ENCODE data around the gene IFI44.

IFI44 gene

GRCh38 chr1:78658901-78659300, 9.3 kb downstream of the IFI44 start:
- Histone ChIP-seq H3K4me2 (ENCODE audit: insufficient read depth, low read length, poor library complexity, severe bottlenecking) (no peak overlapping the region), H3K36me3 (replicated peaks in 1 of 2; ENCODE audit: control insufficient read depth in 2 of 2, insufficient read depth in 2 of 2, low read length in 2 of 2) (no peaks in the 10 kb centered on the region), H3K18ac (ENCODE audit: low read length) (no peak overlapping the region), H3K4me1 (ENCODE audit: control insufficient read depth in 2 of 2, insufficient read depth in 1 of 2, low read depth in 1 of 2, low read length in 2 of 2) (no peaks in the 10 kb centered on the region), H2BK120ac (ENCODE audit: low read depth, low read length) (no peak overlapping the region), H4K91ac (ENCODE audit: low read depth, low read length, poor library complexity) (no peak overlapping the region), H3K14ac (ENCODE audit: low read length) (no peak overlapping the region), H2BK12ac (ENCODE audit: low read length) (no peak overlapping the region), H4K8ac (ENCODE audit: low read depth, low read length) (no peak overlapping the region), H2BK15ac (ENCODE audit: low read length) (no peak overlapping the region), H3K27me3 (ENCODE audit: control insufficient read depth in 3 of 3, insufficient read depth in 3 of 3, low read depth in 1 of 3, low read length in 3 of 3) (no peaks in the 10 kb centered on the region), H2AK5ac (ENCODE audit: low read depth, low read length) (no peak overlapping the region), H2BK5ac (ENCODE audit: low read length) (no peak overlapping the region), H2AFZ (ENCODE audit: low read length) (no peak overlapping the region), H3K79me1 (ENCODE audit: low read depth, low read length) (no peaks in the 10 kb centered on the region), H3K23ac (ENCODE audit: low read depth, low read length, poor library complexity) (no peak overlapping the region), H3K27ac (replicated peaks; ENCODE audit: low read length) (no peak overlapping the region), H3K9me3 (replicated peaks in 1 of 2; ENCODE audit: control insufficient read depth in 2 of 2, insufficient read depth in 1 of 2, low read depth in 1 of 2, low read length in 2 of 2) (no peaks in the 10 kb centered on the region), H3K4me3 (ENCODE audit: low read length in 2 of 2) (no peak overlapping the region), H3K4ac (ENCODE audit: low read length) (no peak overlapping the region), H3K9ac (ENCODE audit: low read depth, low read length, poor library complexity) (no peak overlapping the region)
- DNase-seq (ENCODE audit: low spot score): no peak
- WGBS, 2 donors (ENCODE audit: extremely low coverage in 2 of 2, insufficient read length in 2 of 2, insufficient replicate concordance in 1 of 2): no CpG with 5 or more reads among the region's 1 CpG

- Histone ChIP-seq H3K4me3 (ENCODE audit: low read length in 2 of 2) (no peak overlapping the region), H3K18ac (ENCODE audit: low read length) (no peak overlapping the region), H2AK5ac (ENCODE audit: low read depth, low read length) (no peak overlapping the region), H3K9me3 (replicated peaks in 1 of 2; ENCODE audit: control insufficient read depth in 2 of 2, insufficient read depth in 1 of 2, low read depth in 1 of 2, low read length in 2 of 2) (no peaks in the 10 kb centered on the region), H3K9ac (ENCODE audit: low read depth, low read length, poor library complexity) (no peak overlapping the region), H4K91ac (ENCODE audit: low read depth, low read length, poor library complexity) (no peak overlapping the region), H2AFZ (ENCODE audit: low read length) (no peak overlapping the region), H2BK120ac (ENCODE audit: low read depth, low read length) (no peak overlapping the region), H3K27me3 (ENCODE audit: control insufficient read depth in 3 of 3, insufficient read depth in 3 of 3, low read depth in 1 of 3, low read length in 3 of 3) (no peaks in the 10 kb centered on the region), H4K8ac (ENCODE audit: low read depth, low read length) (no peak overlapping the region), H3K4me1 (ENCODE audit: control insufficient read depth in 2 of 2, insufficient read depth in 1 of 2, low read depth in 1 of 2, low read length in 2 of 2) (no peaks in the 10 kb centered on the region), H3K4ac (ENCODE audit: low read length) (no peak overlapping the region), H3K36me3 (replicated peaks in 1 of 2; ENCODE audit: control insufficient read depth in 2 of 2, insufficient read depth in 2 of 2, low read length in 2 of 2) (no peaks in the 10 kb centered on the region), H3K79me1 (ENCODE audit: low read depth, low read length) (no peaks in the 10 kb centered on the region), H2BK15ac (ENCODE audit: low read length) (no peak overlapping the region), H3K27ac (replicated peaks; ENCODE audit: low read length) (no peak overlapping the region), H2BK5ac (ENCODE audit: low read length) (no peak overlapping the region), H3K4me2 (ENCODE audit: insufficient read depth, low read length, poor library complexity, severe bottlenecking) (no peak overlapping the region), H3K14ac (ENCODE audit: low read length) (no peak overlapping the region), H2BK12ac (ENCODE audit: low read length) (no peak overlapping the region), H3K23ac (ENCODE audit: low read depth, low read length, poor library complexity) (no peak overlapping the region)
- WGBS, 2 donors (ENCODE audit: extremely low coverage in 2 of 2, insufficient read length in 2 of 2, insufficient replicate concordance in 1 of 2): no CpG with 5 or more reads among the region's 2 CpGs
- DNase-seq (ENCODE audit: low spot score): no peak
Observed at GRCh38 chr1:78663923-78664322, 14.3 kb downstream of the IFI44 start.

- DNase-seq (ENCODE audit: low spot score): no peak
- Histone ChIP-seq H3K4me2 (ENCODE audit: insufficient read depth, low read length, poor library complexity, severe bottlenecking) (no peak overlapping the region), H3K9ac (ENCODE audit: low read depth, low read length, poor library complexity) (no peak overlapping the region)
Observed at GRCh38 chr1:78664763-78665162, 15.1 kb downstream of the IFI44 start.

GRCh38 chr1:78665809-78666208, 16.2 kb downstream of the IFI44 start:
- no peak overlapping the region for H4K8ac ChIP-seq (ENCODE audit: low read depth, low read length)
- no peak overlapping the region for H3K14ac ChIP-seq (ENCODE audit: low read length)
- H3K27me3 ChIP-seq (ENCODE audit: control insufficient read depth in 3 of 3, insufficient read depth in 3 of 3, low read depth in 1 of 3, low read length in 3 of 3): no peaks in the 10 kb centered on the region
- no peak overlapping the region for H3K27ac ChIP-seq (replicated peaks; ENCODE audit: low read length)
- H3K79me1 ChIP-seq (ENCODE audit: low read depth, low read length): no peaks in the 10 kb centered on the region
- H3K9ac ChIP-seq (ENCODE audit: low read depth, low read length, poor library complexity): no peak overlapping the region
- no peak overlapping the region for H2BK5ac ChIP-seq (ENCODE audit: low read length)
- H4K91ac ChIP-seq (ENCODE audit: low read depth, low read length, poor library complexity): no peak overlapping the region
- DNase-seq (ENCODE audit: low spot score): no peak
- H2AK5ac ChIP-seq (ENCODE audit: low read depth, low read length): no peak overlapping the region
- no peaks in the 10 kb centered on the region for H3K36me3 ChIP-seq (replicated peaks in 1 of 2; ENCODE audit: control insufficient read depth in 2 of 2, insufficient read depth in 2 of 2, low read length in 2 of 2)
- no CpG with 5 or more reads among the region's 6 CpGs for WGBS, 2 donors (ENCODE audit: extremely low coverage in 2 of 2, insufficient read length in 2 of 2, insufficient replicate concordance in 1 of 2)
- H2AFZ ChIP-seq (ENCODE audit: low read length): no peak overlapping the region
- H3K4me3 ChIP-seq (ENCODE audit: low read length in 2 of 2): no peak overlapping the region
- H2BK15ac ChIP-seq (ENCODE audit: low read length): no peak overlapping the region
- H2BK120ac ChIP-seq (ENCODE audit: low read depth, low read length): no peak overlapping the region
- H3K4ac ChIP-seq (ENCODE audit: low read length): no peak overlapping the region
- H3K18ac ChIP-seq (ENCODE audit: low read length): no peak overlapping the region
- no peak overlapping the region for H2BK12ac ChIP-seq (ENCODE audit: low read length)
- H3K9me3 ChIP-seq (replicated peaks in 1 of 2; ENCODE audit: control insufficient read depth in 2 of 2, insufficient read depth in 1 of 2, low read depth in 1 of 2, low read length in 2 of 2): no peaks in the 10 kb centered on the region
- H3K23ac ChIP-seq (ENCODE audit: low read depth, low read length, poor library complexity): no peak overlapping the region
- no peaks in the 10 kb centered on the region for H3K4me1 ChIP-seq (ENCODE audit: control insufficient read depth in 2 of 2, insufficient read depth in 1 of 2, low read depth in 1 of 2, low read length in 2 of 2)
- no peak overlapping the region for H3K4me2 ChIP-seq (ENCODE audit: insufficient read depth, low read length, poor library complexity, severe bottlenecking)

More at GRCh38 chr1:78664763-78665162, 15.1 kb downstream of the IFI44 start:
- Histone ChIP-seq H3K4me1 (ENCODE audit: control insufficient read depth in 2 of 2, insufficient read depth in 1 of 2, low read depth in 1 of 2, low read length in 2 of 2) (no peaks in the 10 kb centered on the region), H2AK5ac (ENCODE audit: low read depth, low read length) (no peak overlapping the region), H3K27ac (replicated peaks; ENCODE audit: low read length) (no peak overlapping the region), H2BK15ac (ENCODE audit: low read length) (no peak overlapping the region), H3K27me3 (ENCODE audit: control insufficient read depth in 3 of 3, insufficient read depth in 3 of 3, low read depth in 1 of 3, low read length in 3 of 3) (no peaks in the 10 kb centered on the region), H3K79me1 (ENCODE audit: low read depth, low read length) (no peaks in the 10 kb centered on the region), H3K4me3 (ENCODE audit: low read length in 2 of 2) (no peak overlapping the region), H3K23ac (ENCODE audit: low read depth, low read length, poor library complexity) (no peak overlapping the region), H3K36me3 (replicated peaks in 1 of 2; ENCODE audit: control insufficient read depth in 2 of 2, insufficient read depth in 2 of 2, low read length in 2 of 2) (no peaks in the 10 kb centered on the region), H2BK12ac (ENCODE audit: low read length) (no peak overlapping the region), H4K91ac (ENCODE audit: low read depth, low read length, poor library complexity) (no peak overlapping the region), H3K9me3 (replicated peaks in 1 of 2; ENCODE audit: control insufficient read depth in 2 of 2, insufficient read depth in 1 of 2, low read depth in 1 of 2, low read length in 2 of 2) (no peaks in the 10 kb centered on the region), H4K8ac (ENCODE audit: low read depth, low read length) (no peak overlapping the region), H2BK120ac (ENCODE audit: low read depth, low read length) (no peak overlapping the region), H2BK5ac (ENCODE audit: low read length) (no peak overlapping the region), H3K18ac (ENCODE audit: low read length) (no peak overlapping the region), H2AFZ (ENCODE audit: low read length) (no peak overlapping the region), H3K4ac (ENCODE audit: low read length) (no peak overlapping the region), H3K14ac (ENCODE audit: low read length) (no peak overlapping the region)
- no CpG with 5 or more reads among the region's 1 CpG for WGBS, 2 donors (ENCODE audit: extremely low coverage in 2 of 2, insufficient read length in 2 of 2, insufficient replicate concordance in 1 of 2)
